Progenitor cell of endocrine pancreas (in vitro differentiated cells): ENCODE data around the gene ANKMY1. TPM values are rescaled to one million over a fixed set of nuclear protein-coding genes. Genes with fewer than 3 reads are reported as not detected.

Source experiments
- DNase-seq: peaks from one replicate; pipeline ENCODE4 v3.0.0; 2021; ENCODE audit warnings: low spot score; ENCODE audit not compliant: unreplicated experiment
- H3K27ac Mint-ChIP-seq: 2 replicates; pipeline ENCODE4 v1.8.0; 2021; ENCODE audit warnings: mild to moderate bottlenecking, moderate library complexity, mixed read lengths
- H3K27me3 Mint-ChIP-seq: 2 replicates; pipeline ENCODE4 v1.8.0; 2021; ENCODE audit warnings: mixed read lengths
- H3K36me3 Mint-ChIP-seq: 2 replicates; pipeline ENCODE4 v1.8.0; 2022; ENCODE audit warnings: mixed read lengths; ENCODE audit not compliant: insufficient read depth
- H3K4me1 Mint-ChIP-seq: 2 replicates; pipeline ENCODE4 v1.8.0; 2021; ENCODE audit warnings: low read depth, mixed read lengths
- H3K4me3 Mint-ChIP-seq: 2 replicates; pipeline ENCODE4 v1.8.0; 2021; ENCODE audit warnings: low read depth, mild to moderate bottlenecking, moderate library complexity, mixed read lengths
- H3K9me3 Mint-ChIP-seq: 2 replicates; pipeline ENCODE4 v1.8.0; 2021; ENCODE audit warnings: low read depth, mixed read lengths
- total RNA-seq: library from RNA; stranded (reverse); gene quantifications from 2 replicates; pipeline ENCODE4 v1.2.1, GENCODE V29; 2021
- TF ChIP-seq, protein P1 (sequence below): fragments of 200-600 bp; sonication (generic); IDR thresholded peaks from one replicate; pipeline ENCODE4 v1.5.0; 2021; ENCODE audit warnings: antibody characterized with exemption, mild to moderate bottlenecking; ENCODE audit not compliant: unreplicated experiment

Gene ANKMY1
- total RNA-seq, 1 donor from 2014 or later, result 29.2 TPM

DNA sequence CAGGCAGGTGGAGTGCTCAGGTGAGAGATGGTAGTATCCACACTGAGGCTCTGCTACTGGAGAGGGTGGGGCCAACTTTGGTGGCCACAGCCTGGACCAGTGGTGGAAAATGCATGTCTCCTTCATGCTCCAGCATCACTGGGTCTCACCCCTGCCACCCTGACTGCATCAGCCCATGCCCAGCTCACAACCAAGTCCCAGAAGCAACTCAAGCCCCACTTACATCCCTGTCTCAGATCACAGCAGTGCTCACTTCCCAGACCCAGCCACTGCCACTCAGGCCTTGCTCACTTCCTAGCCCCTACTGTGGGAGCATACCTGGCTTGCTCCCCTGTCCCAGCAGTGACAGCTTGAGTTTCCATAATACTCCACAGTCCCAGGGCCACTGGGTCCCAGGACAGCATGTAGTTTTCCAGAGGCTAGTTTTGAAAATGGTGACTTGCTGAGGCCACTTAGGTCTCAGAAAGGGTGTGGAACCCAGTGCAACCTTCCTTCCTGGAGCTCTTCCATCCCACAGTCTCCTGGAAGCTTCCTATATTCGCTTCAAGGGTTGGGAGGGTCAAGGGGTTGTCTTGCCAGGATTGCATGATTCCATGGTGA lies 63.5 kb downstream of the ANKMY1 start:
- Mint-ChIP-seq H3K9me3 (peaks cover 34% of the 10 kb centered on the region), H3K36me3 (peaks cover 27% of the 10 kb centered on the region), H3K27ac (no peak overlapping the region), H3K4me3 (no peak overlapping the region), H3K27me3 (no peaks in the 10 kb centered on the region), H3K4me1 (no peaks in the 10 kb centered on the region)
- DNase-seq, result no peak
- TF ChIP-seq, protein P1, sequence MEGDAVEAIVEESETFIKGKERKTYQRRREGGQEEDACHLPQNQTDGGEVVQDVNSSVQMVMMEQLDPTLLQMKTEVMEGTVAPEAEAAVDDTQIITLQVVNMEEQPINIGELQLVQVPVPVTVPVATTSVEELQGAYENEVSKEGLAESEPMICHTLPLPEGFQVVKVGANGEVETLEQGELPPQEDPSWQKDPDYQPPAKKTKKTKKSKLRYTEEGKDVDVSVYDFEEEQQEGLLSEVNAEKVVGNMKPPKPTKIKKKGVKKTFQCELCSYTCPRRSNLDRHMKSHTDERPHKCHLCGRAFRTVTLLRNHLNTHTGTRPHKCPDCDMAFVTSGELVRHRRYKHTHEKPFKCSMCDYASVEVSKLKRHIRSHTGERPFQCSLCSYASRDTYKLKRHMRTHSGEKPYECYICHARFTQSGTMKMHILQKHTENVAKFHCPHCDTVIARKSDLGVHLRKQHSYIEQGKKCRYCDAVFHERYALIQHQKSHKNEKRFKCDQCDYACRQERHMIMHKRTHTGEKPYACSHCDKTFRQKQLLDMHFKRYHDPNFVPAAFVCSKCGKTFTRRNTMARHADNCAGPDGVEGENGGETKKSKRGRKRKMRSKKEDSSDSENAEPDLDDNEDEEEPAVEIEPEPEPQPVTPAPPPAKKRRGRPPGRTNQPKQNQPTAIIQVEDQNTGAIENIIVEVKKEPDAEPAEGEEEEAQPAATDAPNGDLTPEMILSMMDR, result no peak

DNA sequence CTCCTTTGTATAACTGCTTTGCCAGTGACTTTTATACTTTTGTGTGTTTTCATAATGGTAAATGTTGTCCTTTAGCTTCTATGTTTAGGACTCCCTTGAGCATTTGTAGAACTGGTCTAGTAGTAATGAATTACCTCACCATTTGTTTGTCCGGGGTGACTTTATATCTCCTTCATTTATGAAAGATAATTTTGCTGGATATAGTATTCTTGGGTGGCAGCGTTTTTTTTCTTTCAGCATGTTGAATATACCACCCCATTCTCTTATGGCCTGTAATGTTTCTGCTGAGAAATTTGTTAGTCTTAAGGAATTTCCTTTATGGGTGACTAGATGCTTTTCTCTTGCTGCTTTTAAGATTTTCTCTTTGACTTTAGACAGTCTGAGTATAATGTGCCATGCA lies 66.3 kb downstream of the ANKMY1 start:
- peaks cover 23% of the 10 kb centered on the region for H3K36me3 Mint-ChIP-seq
- DNase-seq, result no peak
- H3K27me3 Mint-ChIP-seq, result no peaks in the 10 kb centered on the region
- no peak overlapping the region for H3K4me3 Mint-ChIP-seq
- TF ChIP-seq, protein P1, result no peak
- H3K27ac Mint-ChIP-seq, result no peak overlapping the region
- no peaks in the 10 kb centered on the region for H3K4me1 Mint-ChIP-seq
- peaks cover 53% of the 10 kb centered on the region for H3K9me3 Mint-ChIP-seq

- DNase-seq, result no peak
- TF ChIP-seq, protein P1, result no peak
- no peak overlapping the region for H3K4me3 Mint-ChIP-seq
- peaks cover 3% of the 10 kb centered on the region for H3K9me3 Mint-ChIP-seq
- H3K27ac Mint-ChIP-seq, result no peak overlapping the region
- no peaks in the 10 kb centered on the region for H3K4me1 Mint-ChIP-seq
- H3K27me3 Mint-ChIP-seq, result no peaks in the 10 kb centered on the region
- no peaks in the 10 kb centered on the region for H3K36me3 Mint-ChIP-seq
Measured at GRCh38 chr2:240482141-240482540, 75.6 kb downstream of the ANKMY1 start.

GRCh38 chr2:240481720-240482119 lies 76.1 kb downstream of the ANKMY1 start:
- no peak for DNase-seq
- H3K27me3 Mint-ChIP-seq, result no peaks in the 10 kb centered on the region
- no peaks in the 10 kb centered on the region for H3K9me3 Mint-ChIP-seq
- H3K4me1 Mint-ChIP-seq, result no peaks in the 10 kb centered on the region
- no peaks in the 10 kb centered on the region for H3K36me3 Mint-ChIP-seq
- TF ChIP-seq, protein P1, result no peak
- H3K27ac Mint-ChIP-seq, result no peak overlapping the region
- no peak overlapping the region for H3K4me3 Mint-ChIP-seq

DNA sequence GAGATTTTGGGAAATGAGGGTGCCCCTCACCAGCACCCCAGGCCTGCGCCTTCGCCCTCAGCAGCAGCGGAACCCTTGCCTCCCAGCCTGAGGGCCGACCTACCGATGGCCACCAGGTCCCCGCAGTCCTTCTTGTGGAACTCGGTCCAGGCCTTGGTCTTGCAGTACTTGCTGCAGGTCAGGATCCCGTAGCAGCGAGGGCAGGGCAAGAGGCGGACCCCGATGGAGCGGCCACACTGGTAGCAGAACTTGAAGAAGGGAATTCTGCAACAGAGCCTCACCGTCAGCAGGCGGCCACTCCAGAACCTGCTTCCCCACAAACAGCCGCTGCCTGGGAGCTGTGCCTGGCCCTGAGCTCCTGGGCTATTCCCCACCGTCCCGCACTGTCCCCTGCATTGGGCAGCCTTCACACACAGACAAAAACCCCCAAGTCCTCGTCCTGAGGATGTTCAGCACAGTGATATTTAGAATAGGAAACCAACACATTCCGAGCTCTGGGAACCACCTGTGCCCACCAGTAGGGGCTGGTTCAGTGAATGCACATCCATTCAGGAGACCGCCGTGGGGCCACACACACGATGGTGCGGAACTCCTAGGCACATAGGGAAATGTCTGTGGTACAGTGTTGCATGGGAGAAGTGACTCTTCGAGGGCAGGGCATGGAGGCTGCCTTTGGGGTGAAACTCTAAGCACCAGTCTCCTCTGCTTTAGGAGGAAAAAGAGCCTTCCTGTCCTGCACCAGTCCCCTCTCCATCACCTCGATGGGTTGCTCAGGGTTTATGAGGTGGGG lies 76.8 kb downstream of the ANKMY1 start:
- H3K9me3 Mint-ChIP-seq, result no peaks in the 10 kb centered on the region
- no peaks in the 10 kb centered on the region for H3K4me1 Mint-ChIP-seq
- no peak for DNase-seq
- no peaks in the 10 kb centered on the region for H3K27me3 Mint-ChIP-seq
- TF ChIP-seq, protein P1, result no peak
- H3K36me3 Mint-ChIP-seq, result no peaks in the 10 kb centered on the region
- H3K27ac Mint-ChIP-seq, result no peak overlapping the region
- H3K4me3 Mint-ChIP-seq, result no peak overlapping the region
